ENCODE results near the gene RASL10B. TPM values are rescaled to one million over a fixed set of nuclear protein-coding genes. Genes with fewer than 3 reads are reported as not detected.

RASL10B gene
- total and polyA plus RNA-seq, 7 donors = 3.4 to 10.7 (median 6.8) TPM

DNA sequence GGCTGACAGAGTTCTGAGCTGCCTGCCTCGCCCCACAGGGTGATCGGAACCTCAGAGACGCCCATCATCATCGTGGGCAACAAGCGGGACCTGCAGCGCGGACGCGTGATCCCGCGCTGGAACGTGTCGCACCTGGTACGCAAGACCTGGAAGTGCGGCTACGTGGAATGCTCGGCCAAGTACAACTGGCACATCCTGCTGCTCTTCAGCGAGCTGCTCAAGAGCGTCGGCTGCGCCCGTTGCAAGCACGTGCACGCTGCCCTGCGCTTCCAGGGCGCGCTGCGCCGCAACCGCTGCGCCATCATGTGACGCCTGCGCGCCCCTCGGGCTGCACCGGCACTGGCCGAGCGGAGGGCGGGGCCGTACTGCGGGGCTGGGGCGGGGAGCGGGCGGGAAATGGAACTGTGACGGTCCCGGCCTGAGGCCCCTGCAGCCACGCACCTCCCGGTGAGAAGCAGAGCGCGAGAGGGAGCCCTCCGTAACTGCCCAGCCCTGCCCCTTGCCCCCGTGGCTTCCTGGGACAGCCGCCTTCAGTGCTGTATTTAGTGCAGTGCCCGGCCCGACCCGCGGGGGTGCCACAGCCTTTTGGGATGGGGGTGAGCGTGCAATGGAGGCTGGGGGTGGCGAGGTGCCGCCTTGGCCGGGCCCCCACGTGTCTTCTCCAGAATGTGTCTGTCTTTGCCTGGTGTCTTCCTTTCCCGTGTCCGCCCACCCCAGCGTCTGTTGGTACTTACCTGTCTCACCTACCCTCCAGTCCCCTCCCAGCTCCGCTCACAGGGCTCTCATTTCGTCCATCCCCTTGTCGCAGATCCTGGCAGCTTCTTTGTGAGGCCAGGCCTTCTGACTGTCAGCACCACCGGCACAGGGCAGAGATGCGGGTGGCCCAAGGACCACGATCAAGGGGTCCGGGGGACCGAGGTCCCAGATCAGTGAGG lies 9.8 kb downstream of the RASL10B start:
- Histone ChIP-seq H3K27ac (no peak overlapping the region), H3K9me3 (no peaks in the 10 kb centered on the region), H3K27me3 (ENCODE audit: insufficient read depth in 3 of 3, low read length in 2 of 3) (peaks cover 0 to 7% (median 0%) of the 10 kb centered on the region in 3 donors), H3K4me3 (peak overlapping the region; percentile 57), H3K36me3 (ENCODE audit: insufficient read depth in 1 of 2, low read depth in 1 of 2) (no peaks in the 10 kb centered on the region), H3K4me1 (peaks cover 13% of the 10 kb centered on the region)
- intact Hi-C loops (cut with DNase I) = loop anchor here (2.0 to 10.0 kb wide), 4 partner anchors 79 to 426 kb away; no protein-coding TSS in a partner anchor
- ATAC-seq (peak; percentile 60 to 86 (median 70)), DNase-seq (no peak)
- whole genome bisulfite sequencing, 3 donors = 12 to 19% (median 15%) methylated on average over 58 to 73 of the region's 73 CpGs
- TF ChIP-seq CTCF (IDR thresholded peaks at IDR 0.05) = no peak

- Histone ChIP-seq H3K9me3 (no peaks in the 10 kb centered on the region), H3K36me3 (ENCODE audit: insufficient read depth in 1 of 2, low read depth in 1 of 2) (no peaks in the 10 kb centered on the region), H3K27ac (no peak overlapping the region), H3K27me3 (ENCODE audit: insufficient read depth in 3 of 3, low read length in 2 of 3) (peaks cover 0 to 7% (median 0%) of the 10 kb centered on the region in 3 donors), H3K4me3 (no peak overlapping the region), H3K4me1 (peaks cover 13% of the 10 kb centered on the region)
- DNase-seq = no peak
- no peak for ATAC-seq
- no peak for TF ChIP-seq CTCF (IDR thresholded peaks at IDR 0.05)
- intact Hi-C loops (cut with DNase I) = loop anchor here (5.0 to 10.0 kb wide), 3 partner anchors 80 to 428 kb away; no protein-coding TSS in a partner anchor
- 57 to 72% (median 60%) methylated on average over 7 of the region's 7 CpGs for WGBS, 3 donors
Observed at GRCh38 chr17:35742496-35742895, 11.1 kb downstream of the RASL10B start.

DNA sequence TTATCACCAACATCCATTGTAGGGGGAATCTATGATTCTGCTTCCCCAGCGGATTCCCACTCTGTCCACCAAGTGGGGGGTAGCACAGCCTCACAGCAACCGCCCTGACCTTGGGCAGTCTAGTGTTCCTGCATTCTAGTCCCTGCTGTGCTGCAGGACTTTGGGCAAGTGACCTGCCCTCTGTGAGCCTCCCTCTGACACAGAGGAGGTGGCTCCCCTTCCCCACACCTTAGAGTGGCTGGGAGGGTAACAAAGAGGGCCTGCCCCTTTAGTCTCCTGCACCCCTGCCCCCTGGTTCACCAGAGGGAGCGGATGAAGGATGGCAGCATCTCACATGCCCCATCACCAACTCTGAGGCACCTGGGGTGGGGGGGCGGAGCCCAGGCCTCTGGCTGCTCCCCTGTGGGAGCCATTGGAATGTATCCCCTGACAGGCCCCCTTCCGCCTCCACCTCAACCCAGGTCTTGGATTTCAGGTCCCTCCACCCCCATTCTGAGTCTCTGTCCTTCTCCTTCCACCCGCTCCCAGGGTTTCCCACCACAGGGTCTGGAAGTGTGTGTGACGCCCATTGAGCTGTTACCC lies 11.5 kb downstream of the RASL10B start:
- no peak overlapping the region for H3K4me3 ChIP-seq
- 61 to 65% (median 61%) methylated on average over 7 of the region's 7 CpGs for WGBS, 3 donors
- no peak for ATAC-seq
- peaks cover 0 to 7% (median 0%) of the 10 kb centered on the region in 3 donors for H3K27me3 ChIP-seq (ENCODE audit: insufficient read depth in 3 of 3, low read length in 2 of 3)
- no peaks in the 10 kb centered on the region for H3K36me3 ChIP-seq (ENCODE audit: insufficient read depth in 1 of 2, low read depth in 1 of 2)
- DNase-seq = no peak
- peaks cover 13% of the 10 kb centered on the region for H3K4me1 ChIP-seq
- TF ChIP-seq CTCF (IDR thresholded peaks at IDR 0.05) = no peak
- no peak overlapping the region for H3K27ac ChIP-seq
- H3K9me3 ChIP-seq = no peaks in the 10 kb centered on the region
- intact Hi-C loops (cut with DNase I) = loop anchor here (5.0 to 10.0 kb wide), 3 partner anchors 81 to 428 kb away; no protein-coding TSS in a partner anchor

GRCh38 chr17:35743626-35744328 lies 12.3 kb downstream of the RASL10B start:
- no peak for DNase-seq
- H3K36me3 ChIP-seq (ENCODE audit: insufficient read depth in 1 of 2, low read depth in 1 of 2) = no peaks in the 10 kb centered on the region
- TF ChIP-seq CTCF (IDR thresholded peaks at IDR 0.05) = no peak
- no peaks in the 10 kb centered on the region for H3K9me3 ChIP-seq
- no peak for ATAC-seq
- no peak overlapping the region for H3K4me3 ChIP-seq
- no peak overlapping the region for H3K27ac ChIP-seq
- H3K4me1 ChIP-seq = peaks cover 13% of the 10 kb centered on the region
- H3K27me3 ChIP-seq (ENCODE audit: insufficient read depth in 3 of 3, low read length in 2 of 3) = peaks cover 0 to 7% (median 0%) of the 10 kb centered on the region in 3 donors
- intact Hi-C loops (cut with DNase I) = loop anchor here (5.0 to 10.0 kb wide), 3 partner anchors 81 to 429 kb away; no protein-coding TSS in a partner anchor
- WGBS, 3 donors = 39 to 47% (median 41%) methylated on average over 7 of the region's 7 CpGs
